GM11168 (cell line): ENCODE measurements around the gene LRP1-AS.

Experiments
- in situ Hi-C: fragments of 300-500 bp; cut with MboI; formaldehyde crosslinking; loops from one replicate; pipeline ENCODE4 v1.12.0; 2022; ENCODE audit warnings: low sequenced_read_pairs; ENCODE audit not compliant: unreplicated experiment

The LRP1-AS gene

GRCh38 chr12:57105011-57105753 is 42.2 kb downstream of the LRP1-AS start:
- in situ Hi-C loops, result no loop called here

- in situ Hi-C loops, result no loop called here
These were observed 43.0 kb downstream of the LRP1-AS start for GRCh38 chr12:57104292-57104910.

DNA sequence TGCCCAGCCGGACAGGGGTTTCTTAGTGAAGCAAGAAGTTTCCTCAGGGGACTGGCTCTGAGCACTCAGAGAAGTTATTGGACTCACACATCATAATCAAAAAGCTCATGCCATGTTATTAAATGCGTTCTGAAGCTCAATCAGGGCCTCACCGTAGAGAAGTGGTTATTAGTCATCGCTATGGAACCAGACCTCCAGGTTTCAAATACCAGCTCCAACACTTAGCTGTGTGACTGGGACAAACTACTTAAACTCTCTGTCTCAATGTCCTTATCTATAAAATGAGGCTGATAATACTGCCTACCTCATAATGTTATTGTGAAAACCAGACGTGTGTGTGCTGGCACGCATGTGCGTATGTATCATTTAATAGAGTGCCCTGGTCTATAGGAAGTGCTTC is 43.6 kb downstream of the LRP1-AS start:
- in situ Hi-C loops, result no loop called here

DNA sequence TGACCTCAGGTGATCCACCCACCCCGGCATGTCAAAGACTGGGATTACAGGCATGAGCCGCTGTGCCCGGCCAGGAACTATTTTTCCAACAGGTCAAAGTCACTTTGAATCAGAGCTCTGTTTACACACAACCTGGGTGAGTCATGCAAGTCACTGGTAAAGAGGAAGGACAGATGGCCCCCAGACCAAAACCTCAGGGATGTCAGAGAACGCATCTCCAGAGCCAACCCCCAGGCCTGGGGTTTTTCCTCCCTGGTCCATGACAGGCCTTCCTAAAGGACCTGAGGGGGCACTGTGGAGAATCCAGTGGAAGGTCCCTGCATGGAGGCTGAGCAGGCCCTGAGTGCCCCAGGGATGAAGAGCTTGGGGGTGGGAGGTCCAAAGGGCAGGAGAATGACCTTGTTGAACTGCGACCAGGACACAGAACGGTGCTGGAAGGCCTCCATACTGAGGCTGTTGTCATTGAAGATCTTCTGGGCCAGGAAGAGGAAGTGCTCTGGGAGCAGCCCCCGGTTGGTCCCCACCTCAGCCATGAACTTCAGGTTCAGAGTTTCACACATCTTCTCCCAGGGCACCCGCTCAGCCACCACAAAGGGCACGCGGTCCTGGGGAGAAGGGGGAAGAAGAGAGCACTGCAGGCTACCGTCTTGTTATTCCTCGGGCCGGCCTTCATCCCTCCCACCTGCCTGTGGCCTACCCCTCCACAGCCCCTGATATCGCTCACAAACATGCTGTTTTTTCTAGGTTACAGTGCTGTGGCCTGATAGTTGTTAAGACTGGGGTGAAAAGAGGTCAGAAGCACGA is 45.3 kb downstream of the LRP1-AS start:
- in situ Hi-C loops, result no loop called here

DNA sequence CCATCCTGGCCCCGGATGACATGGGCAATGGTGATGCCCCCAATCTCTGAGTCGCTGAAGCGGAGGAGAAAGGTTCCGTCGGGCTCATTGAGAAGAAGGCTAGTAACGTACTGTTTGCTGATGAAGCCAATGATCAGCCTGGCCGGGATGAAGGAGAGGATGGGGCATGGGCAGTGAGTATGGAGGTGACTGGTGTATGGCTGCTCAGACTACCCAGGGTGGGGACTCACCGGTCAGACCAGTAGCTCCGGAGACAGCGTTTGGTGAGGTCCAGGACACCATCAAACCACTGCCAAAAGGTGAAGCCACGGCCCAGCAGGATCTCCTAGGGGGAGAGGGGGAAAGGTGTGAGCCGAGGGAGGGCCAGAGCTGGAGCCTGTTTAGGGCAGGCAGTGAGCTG is 47.7 kb downstream of the LRP1-AS start:
- in situ Hi-C loops, result no loop called here

GRCh38 chr12:57099047-57099714 is 48.2 kb downstream of the LRP1-AS start:
- in situ Hi-C loops, result no loop called here

DNA sequence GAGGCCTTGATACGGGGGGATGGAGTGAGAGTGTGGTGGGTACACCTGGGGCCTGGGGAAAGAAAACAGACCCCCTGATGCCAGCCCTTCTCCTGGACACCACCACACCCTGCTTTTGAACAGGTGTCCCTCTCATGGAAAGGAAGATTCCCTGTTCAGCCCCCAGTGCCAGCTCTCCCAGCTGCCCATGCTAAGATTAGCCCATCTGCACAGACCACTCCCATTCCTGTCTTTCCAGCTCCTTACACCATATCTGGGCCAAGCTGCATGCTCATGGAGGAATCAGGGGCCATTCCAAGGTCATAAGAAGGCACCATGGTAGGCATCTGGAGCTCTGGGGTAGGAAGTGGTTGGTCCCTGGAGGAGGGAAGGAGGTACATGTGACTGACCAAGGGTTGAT is 48.9 kb downstream of the LRP1-AS start:
- in situ Hi-C loops, result no loop called here

- in situ Hi-C loops, result no loop called here
These were observed 49.9 kb downstream of the LRP1-AS start for GRCh38 chr12:57097554-57097835.

- in situ Hi-C loops, result no loop called here
These were observed 50.5 kb downstream of the LRP1-AS start for GRCh38 chr12:57096748-57097553.

DNA sequence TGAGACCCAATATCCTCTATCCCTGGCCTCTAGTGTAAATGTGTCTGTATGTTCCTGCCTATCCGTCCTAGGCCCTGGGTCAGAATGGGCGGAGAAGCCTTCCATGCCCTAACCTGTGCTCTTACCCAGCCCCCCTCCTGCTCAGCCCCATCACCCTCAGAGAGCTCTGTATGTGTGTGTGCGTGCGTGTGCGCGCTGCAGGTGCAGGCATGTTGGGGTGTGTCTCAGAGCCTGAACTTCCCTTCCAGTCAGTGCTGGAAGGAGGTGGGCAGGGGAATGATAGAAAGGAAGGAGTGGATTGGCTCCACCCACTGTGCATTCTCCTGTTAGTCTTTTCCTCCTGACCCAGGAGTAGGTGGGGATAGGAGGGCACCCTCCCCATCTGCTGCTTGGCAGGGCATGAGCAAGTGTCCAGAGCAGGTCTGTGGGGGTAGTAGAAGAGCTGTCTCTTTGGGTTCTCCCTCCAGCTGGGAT is 51.3 kb downstream of the LRP1-AS start:
- in situ Hi-C loops, result no loop called here

GRCh38 chr12:57095440-57095839 is 52.0 kb downstream of the LRP1-AS start:
- in situ Hi-C loops, result no loop called here
